SU-DHL-6 (cell line): ENCODE measurements around the gene EXOC5.

Source experiments
- H2AFZ ChIP-seq: fragments of 200-600 bp; sonication (generic); 2 replicates; pipeline ENCODE4 v1.6.1; 2014; ENCODE audit warnings: low read depth, mild to moderate bottlenecking, moderate library complexity, mixed read lengths, antibody characterized with exemption, low read length; ENCODE audit not compliant: severe bottlenecking
- H3F3A ChIP-seq: fragments of 200-600 bp; shearing (Covaris generic); 2 replicates; pipeline ENCODE4 v1.6.0; 2016; ENCODE audit warnings: antibody characterized with exemption, mild to moderate bottlenecking; ENCODE audit not compliant: insufficient read depth
- H3K27ac ChIP-seq: fragments of 200-600 bp; sonication (generic); 2 replicates; pipeline ENCODE4 v1.5.1; 2016; ENCODE audit warnings: low read depth, mild to moderate bottlenecking, low read length, moderate library complexity, mixed read lengths
- H3K27me3 ChIP-seq: fragments of 200-600 bp; sonication (generic), shearing (Covaris generic); 2 replicates; pipeline ENCODE4 v1.6.0; 2014; ENCODE audit warnings: mild to moderate bottlenecking, low read length
- H3K36me3 ChIP-seq: fragments of 200-600 bp; sonication (generic); 2 replicates; pipeline ENCODE4 v1.6.1; 2014; ENCODE audit warnings: mild to moderate bottlenecking, low read length, mixed read lengths
- H3K4me2 ChIP-seq: fragments of 300-600, 200-600 bp; shearing (Covaris generic), sonication (generic); 2 replicates; pipeline ENCODE4 v1.6.0; 2014; ENCODE audit warnings: low read length, low read depth, mild to moderate bottlenecking; ENCODE audit not compliant: poor library complexity, severe bottlenecking
- H3K4me3 ChIP-seq: fragments of 200-600 bp; sonication (generic); 2 replicates; pipeline ENCODE4 v1.5.1; 2014; ENCODE audit warnings: antibody characterized with exemption, low read length, mild to moderate bottlenecking, mixed read lengths; ENCODE audit not compliant: insufficient read depth, poor library complexity, severe bottlenecking
- H3K79me2 ChIP-seq: fragments of 200-600 bp; sonication (generic); 2 replicates; pipeline ENCODE4 v1.6.1; 2014; ENCODE audit warnings: mild to moderate bottlenecking, low read length, moderate library complexity; ENCODE audit not compliant: insufficient read depth
- H3K9ac ChIP-seq: fragments of 200-600 bp; sonication (generic); 2 replicates; pipeline ENCODE4 v1.7.0; 2014; ENCODE audit warnings: mild to moderate bottlenecking, low read length
- H3K9me2 ChIP-seq: fragments of 200-600 bp; sonication (generic); replicated peaks from 2 replicates; pipeline ENCODE4 v1.6.1; 2014; ENCODE audit warnings: low read length; ENCODE audit not compliant: insufficient read depth
- H3K9me3 ChIP-seq: fragments of 200-600 bp; sonication (generic); 2 replicates; pipeline ENCODE4 v1.6.1; 2014; ENCODE audit warnings: low read length, mixed read lengths; ENCODE audit not compliant: insufficient read depth
- H4K20me1 ChIP-seq: fragments of 200-600 bp; sonication (generic); 2 replicates; pipeline ENCODE4 v1.6.1; 2014; ENCODE audit warnings: low read depth, mild to moderate bottlenecking, antibody characterized with exemption, low read length, moderate library complexity, mixed read lengths
- EZH2phosphoT487 ChIP-seq: fragments of 200-600 bp; sonication (generic), shearing (Covaris generic); conservative IDR thresholded peaks from 2 replicates; pipeline ENCODE4 v1.6.1; 2018; ENCODE audit warnings: mild to moderate bottlenecking, antibody characterized with exemption, low read length, moderate library complexity, mixed read lengths
- TF ChIP-seq, protein P1 (sequence below): fragments of 200-600 bp; sonication (generic); IDR thresholded peaks from one replicate; pipeline ENCODE4 v1.5.1; 2017; ENCODE audit warnings: antibody characterized with exemption, mild to moderate bottlenecking, low read length, moderate library complexity; ENCODE audit not compliant: insufficient read depth, poor library complexity, severe bottlenecking

The EXOC5 gene

GRCh38 chr14:57199921-57200320, 68.8 kb downstream of the EXOC5 start:
- H3K79me2 ChIP-seq = no peaks in the 10 kb centered on the region
- H3K27ac ChIP-seq = no peak overlapping the region
- H3K9me3 ChIP-seq = no peaks in the 10 kb centered on the region

GRCh38 chr14:57189070-57189469, 79.6 kb downstream of the EXOC5 start:
- Histone ChIP-seq H3K79me2 (no peaks in the 10 kb centered on the region), H3K9ac (no peak overlapping the region), H3K9me2 (no peaks in the 10 kb centered on the region), H3K4me3 (no peak overlapping the region), H3K9me3 (no peaks in the 10 kb centered on the region), H4K20me1 (no peaks in the 10 kb centered on the region), H2AFZ (no peak overlapping the region), H3K36me3 (no peaks in the 10 kb centered on the region), H3F3A (no peaks in the 10 kb centered on the region), H3K27me3 (no peaks in the 10 kb centered on the region), H3K27ac (no peak overlapping the region), H3K4me2 (no peak overlapping the region)
- TF ChIP-seq, protein P1, sequence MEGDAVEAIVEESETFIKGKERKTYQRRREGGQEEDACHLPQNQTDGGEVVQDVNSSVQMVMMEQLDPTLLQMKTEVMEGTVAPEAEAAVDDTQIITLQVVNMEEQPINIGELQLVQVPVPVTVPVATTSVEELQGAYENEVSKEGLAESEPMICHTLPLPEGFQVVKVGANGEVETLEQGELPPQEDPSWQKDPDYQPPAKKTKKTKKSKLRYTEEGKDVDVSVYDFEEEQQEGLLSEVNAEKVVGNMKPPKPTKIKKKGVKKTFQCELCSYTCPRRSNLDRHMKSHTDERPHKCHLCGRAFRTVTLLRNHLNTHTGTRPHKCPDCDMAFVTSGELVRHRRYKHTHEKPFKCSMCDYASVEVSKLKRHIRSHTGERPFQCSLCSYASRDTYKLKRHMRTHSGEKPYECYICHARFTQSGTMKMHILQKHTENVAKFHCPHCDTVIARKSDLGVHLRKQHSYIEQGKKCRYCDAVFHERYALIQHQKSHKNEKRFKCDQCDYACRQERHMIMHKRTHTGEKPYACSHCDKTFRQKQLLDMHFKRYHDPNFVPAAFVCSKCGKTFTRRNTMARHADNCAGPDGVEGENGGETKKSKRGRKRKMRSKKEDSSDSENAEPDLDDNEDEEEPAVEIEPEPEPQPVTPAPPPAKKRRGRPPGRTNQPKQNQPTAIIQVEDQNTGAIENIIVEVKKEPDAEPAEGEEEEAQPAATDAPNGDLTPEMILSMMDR = no peak
- TF ChIP-seq EZH2phosphoT487 = no peak

More at GRCh38 chr14:57199921-57200320, 68.8 kb downstream of the EXOC5 start:
- Histone ChIP-seq H3K36me3 (no peaks in the 10 kb centered on the region), H3K9ac (no peak overlapping the region), H3K9me2 (no peaks in the 10 kb centered on the region), H4K20me1 (no peaks in the 10 kb centered on the region), H3K27me3 (no peaks in the 10 kb centered on the region), H2AFZ (no peak overlapping the region), H3K4me2 (no peak overlapping the region), H3F3A (peaks cover 3% of the 10 kb centered on the region; the same call in 1 of the 2 replicates), H3K4me3 (no peak overlapping the region)
- TF ChIP-seq, protein P1 = no peak
- no peak for TF ChIP-seq EZH2phosphoT487

GRCh38 chr14:57182760-57183503, 85.8 kb downstream of the EXOC5 start:
- TF ChIP-seq, protein P1 = peak; percentile 34
- no peak for TF ChIP-seq EZH2phosphoT487
- Histone ChIP-seq H2AFZ (no peak overlapping the region), H3K27me3 (no peaks in the 10 kb centered on the region), H4K20me1 (no peaks in the 10 kb centered on the region), H3K27ac (no peak overlapping the region), H3K9me2 (no peaks in the 10 kb centered on the region), H3K9me3 (no peaks in the 10 kb centered on the region), H3K79me2 (no peaks in the 10 kb centered on the region), H3K36me3 (no peaks in the 10 kb centered on the region), H3K9ac (no peak overlapping the region), H3K4me3 (no peak overlapping the region), H3F3A (no peaks in the 10 kb centered on the region), H3K4me2 (no peak overlapping the region)
